DMS114 treated with DMSO at 0.1 percent for 48 hours (cell line): Measurements from ENCODE around the gene FBN3.
"Not testable (repeated sequence)": the region's sequence is repeated elsewhere in the genome, so short reads cannot be mapped to it uniquely, and the experiment has no call there.

Experiments used
- DNase-seq: peaks from one replicate; lab custom pipeline; 2025; ENCODE audit not compliant: unreplicated experiment; lab: John Stamatoyannopoulos, UW

FBN3 gene

GRCh38 chr19:8120636-8121480 is 28.5 kb downstream of the FBN3 start:
- no peak for DNase-seq

DNA sequence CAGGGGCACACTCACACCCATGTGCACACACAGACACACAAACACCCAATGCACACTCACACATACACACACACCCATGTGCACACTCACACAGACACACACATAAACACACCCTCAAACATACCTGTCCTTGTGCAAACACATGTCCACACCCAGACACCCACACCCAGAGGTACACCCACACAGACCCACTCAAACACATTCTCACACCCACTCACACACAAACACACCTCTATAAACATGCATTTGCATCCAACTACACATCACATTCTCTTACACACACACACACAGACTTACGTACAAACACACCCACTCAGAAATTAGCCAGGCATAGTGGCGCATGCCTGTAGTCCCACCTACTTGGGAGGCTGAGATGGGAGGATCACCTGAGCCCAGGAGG is 31.4 kb downstream of the FBN3 start:
- DNase-seq: no peak

DNA sequence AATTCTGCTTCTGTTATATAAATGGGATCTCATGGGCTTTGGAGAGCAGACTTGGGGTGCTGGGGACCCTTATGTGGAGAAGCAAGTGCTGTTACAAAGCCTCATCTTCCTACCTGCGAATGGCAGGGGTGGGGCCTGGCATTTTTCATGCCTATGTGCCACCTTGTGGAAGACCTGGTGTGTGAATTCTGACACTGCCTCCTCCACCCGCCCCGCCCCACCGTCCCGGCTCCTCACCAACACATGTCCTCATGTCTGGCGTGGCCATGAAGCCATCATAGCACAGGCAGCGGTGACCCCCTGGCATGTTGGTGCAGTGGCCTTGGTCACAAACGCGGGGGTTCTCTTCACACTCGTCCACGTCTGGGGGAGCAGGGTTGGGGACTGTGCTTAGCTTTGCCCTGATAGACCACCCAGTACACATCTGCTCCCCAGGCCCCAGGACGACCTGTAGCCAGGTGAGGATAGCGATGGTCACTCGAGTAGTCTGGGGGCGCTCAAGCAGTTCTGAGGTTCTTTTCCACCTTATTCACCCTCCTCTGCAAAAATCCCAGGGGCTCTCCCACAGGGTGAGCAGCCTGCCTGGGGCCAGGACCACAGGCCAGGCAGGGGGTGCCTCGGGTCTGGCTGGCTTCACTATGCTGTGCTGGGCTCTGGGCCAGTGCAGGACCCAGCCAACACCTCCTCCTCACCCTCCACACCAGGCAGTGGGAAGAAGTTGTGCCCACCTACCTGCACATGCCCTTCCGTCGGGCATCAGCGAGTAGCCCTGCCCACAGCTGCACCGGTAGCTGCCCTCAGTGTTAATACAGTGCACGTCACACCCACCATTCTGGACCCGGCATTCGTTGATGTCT is 32.7 kb downstream of the FBN3 start:
- DNase-seq: no peak

GRCh38 chr19:8115805-8116396 is 33.5 kb downstream of the FBN3 start:
- no peak for DNase-seq

- DNase-seq: no peak
These were observed 36.4 kb downstream of the FBN3 start for GRCh38 chr19:8113017-8113416.

DNA sequence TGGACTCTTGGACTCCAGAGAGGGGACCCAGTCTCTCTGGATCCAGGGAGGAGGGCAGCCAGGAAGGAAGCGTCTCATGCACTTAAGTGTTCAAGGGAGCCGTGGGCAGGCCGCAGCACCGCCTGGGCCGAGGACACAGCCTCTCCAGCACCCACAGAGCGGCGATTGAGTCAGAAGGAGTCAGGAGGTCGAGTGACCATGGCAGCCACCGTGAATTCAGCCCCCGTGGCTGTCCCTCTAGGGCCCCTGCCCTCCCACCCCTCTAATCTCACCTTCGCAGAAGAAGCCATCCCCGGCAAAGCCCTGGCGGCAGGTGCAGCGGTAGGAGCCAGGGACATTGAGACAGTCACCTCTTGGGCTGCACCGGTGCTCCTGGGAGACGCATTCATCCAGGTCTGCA is 38.0 kb downstream of the FBN3 start:
- no peak for DNase-seq

DNA sequence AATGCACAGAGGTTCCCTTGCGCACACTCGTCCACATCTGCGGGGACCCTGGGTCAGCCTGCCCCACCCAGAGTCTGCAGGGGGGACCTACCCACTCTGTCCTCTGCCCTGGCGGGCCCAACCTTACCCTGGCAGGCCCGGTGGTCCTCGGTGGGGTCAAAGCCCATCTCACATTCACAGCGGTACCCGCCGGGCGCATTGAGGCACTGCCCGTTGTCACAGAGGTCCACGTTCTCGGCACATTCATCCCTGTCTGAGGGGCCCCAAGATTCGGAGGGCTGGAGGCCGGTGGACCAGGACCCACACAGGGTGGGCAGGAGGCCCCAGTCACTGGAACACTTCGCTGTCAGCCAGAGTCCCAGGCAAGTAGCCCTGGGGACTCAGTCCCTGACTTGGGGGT is 38.5 kb downstream of the FBN3 start:
- DNase-seq: no peak

DNA sequence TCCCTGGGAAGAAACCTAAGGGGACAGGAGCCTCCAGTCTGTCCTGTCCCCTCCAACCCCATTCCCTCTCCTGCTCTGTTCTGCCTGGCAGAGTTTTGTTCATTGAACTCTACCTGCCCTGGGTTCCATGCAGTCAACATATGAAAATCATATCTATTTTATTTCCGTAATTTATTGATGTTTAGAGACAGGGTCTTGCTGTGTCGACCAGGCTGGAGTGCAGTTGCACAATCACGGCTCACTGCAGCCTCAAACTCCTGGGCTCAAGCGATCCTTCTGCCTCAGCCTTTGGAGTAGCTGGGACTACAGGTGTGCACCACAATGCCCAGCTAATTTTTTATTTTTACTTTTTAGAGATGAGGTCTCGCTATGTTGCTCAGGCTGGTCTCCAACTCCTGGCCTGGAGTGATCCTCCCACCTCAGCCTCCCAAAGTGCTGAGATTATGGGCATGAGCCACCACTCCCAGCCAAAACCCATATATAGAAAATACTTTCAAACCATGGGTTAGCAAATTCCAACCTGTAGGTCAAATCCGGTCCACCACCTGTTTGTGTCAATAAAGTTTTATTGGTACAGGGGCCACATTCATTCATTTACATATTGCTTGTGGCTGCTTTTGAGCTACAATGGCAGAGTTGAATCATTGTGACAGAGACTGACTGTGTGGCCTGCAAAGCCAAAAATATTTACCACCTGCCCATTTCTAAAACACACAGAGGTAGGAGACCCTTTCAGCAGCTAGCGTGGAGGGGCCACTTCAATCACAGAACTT is 39.3 kb downstream of the FBN3 start:
- no peak for DNase-seq

DNA sequence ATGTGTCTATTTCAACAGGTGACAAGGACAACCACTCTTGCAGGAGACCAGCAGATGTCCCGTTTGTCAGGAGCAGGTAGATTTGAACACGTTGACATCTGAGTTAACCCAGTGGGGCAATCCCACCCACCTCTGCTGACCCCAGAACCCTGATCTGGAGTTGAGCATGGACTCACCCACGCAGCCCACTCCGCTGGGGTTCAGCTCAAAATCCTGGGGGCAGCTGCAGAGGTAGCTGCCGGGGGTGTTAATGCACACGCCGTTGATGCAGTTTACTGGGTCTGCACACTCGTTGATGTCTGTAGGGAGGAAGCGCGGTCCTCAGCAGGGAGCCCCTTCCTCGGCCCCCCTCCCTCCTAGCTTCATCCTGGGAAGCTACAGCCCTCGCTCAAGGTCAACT is 39.9 kb downstream of the FBN3 start:
- no peak for DNase-seq

DNA sequence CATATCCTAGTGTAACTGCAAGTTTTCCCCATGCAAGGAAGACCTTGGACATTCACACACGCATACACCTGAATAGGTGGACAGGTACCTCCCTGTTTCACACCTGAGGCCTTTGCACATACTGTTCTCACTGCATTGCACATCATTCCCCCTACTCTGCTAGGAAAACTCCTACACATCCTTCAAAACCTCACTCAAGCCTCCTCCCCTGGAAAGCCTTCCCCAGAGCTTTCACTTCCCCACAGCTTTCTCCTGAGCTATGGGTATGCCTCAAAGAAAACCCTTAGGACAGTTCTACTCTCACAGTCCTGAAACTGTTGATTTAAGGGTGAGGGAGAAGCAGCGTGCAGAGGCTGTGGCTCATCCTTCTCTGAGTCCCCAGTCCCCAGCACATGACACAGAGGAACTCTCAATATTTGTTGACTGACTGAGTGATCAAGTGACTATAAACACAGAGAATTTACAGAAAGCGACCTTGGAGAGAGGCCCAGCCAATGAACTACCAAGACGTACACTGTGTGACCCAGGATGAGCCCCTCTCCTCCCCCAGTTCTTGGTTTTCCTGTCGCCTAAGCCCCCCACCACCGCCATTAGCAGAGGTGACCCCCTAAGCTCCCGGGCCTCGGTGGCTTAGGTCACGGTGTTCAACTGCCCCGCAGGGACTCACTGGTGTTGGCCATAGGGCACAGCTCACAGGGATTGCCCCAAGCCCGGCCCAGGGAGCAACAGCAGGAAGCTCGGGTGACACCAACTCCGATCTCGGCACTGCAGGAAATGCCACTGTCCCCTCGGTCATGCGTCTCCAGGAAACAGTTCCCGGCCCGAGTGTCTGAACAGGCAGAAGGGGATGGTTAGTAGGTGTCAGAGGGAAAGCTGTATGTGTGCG is 40.6 kb downstream of the FBN3 start:
- no peak for DNase-seq

- no peak for DNase-seq
These were observed 42.0 kb downstream of the FBN3 start for GRCh38 chr19:8107301-8107903.

- no peak for DNase-seq
These were observed 43.9 kb downstream of the FBN3 start for GRCh38 chr19:8105471-8105870.

DNA sequence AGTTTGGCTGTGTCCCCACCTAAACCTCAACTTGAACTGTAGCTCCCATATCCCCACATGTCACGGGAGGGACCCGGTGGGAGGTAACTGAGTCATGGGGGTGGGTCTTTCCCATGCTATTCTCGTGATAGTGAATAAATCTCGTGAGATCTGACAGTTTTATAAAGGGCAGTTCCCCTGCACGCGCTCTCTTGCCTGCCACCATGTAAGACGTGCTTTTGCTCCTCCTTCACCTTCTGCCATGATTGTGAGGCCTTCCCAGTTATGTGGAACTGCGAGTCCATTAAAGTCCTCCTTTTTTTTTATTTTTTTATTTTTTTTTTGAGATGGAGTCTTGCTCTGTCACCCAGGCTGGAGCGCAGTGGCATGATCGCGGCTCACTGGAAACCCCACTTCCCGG is 47.5 kb downstream of the FBN3 start:
- not testable (repeated sequence) for DNase-seq

DNA sequence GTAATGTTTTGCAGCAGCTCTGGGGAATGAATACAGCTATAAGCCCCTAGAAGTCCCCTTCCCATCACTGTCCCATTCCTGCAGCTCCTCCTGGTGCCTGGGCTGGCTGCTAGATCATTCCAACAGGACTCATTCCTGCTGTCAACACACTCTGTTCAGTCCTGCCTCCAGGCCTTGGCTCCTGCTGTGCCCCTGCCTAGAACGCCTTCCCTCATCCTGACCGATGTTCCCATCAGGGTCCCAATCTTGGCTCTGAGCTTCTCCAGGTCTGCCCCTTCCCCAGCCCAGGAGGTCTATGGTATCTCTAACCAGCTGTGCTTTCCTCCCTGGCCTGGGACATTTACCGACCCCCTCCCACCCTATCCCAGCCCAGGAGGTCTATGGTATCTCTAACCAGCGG is 48.1 kb downstream of the FBN3 start:
- DNase-seq: no peak

DNA sequence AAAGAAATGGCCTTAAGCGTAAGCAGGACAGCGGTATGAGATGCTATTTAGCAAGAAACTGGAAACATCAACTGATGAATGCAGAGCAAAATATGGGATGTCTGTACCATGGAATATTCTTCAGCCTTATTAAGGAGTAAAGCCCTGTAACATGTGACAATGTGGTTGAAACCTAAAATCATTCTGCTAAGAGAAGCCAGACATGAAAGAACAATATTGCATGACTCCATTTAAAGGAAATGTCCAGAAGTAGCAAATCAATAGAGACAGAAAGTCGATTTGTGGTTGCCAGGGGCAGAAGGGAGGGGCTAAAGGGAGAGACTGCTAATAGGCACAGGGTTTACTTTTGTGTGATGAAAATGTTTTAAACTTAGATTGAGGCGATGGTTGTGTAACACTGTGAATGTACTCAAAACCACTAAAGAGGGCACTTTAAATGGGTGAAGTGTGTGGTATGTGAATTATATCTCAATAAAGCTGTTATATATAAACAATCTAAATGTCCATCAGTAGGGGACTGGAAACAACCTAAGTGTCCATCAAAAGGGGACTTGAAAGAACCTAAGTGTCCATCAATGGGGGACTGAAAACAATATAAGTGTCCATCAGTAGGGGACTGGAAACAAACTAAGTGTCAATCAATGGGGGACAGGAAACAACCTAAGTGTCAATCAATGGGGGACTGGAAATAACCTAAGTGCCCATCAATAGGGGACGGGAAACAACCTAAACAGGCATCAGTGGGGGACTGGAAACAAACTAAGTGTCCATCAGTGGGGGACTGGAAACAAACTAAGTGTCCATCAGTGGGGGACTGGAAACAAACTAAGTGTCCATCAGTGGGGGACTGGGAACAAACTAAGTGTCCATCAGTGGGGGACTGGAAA is 51.5 kb downstream of the FBN3 start:
- no peak for DNase-seq

DNA sequence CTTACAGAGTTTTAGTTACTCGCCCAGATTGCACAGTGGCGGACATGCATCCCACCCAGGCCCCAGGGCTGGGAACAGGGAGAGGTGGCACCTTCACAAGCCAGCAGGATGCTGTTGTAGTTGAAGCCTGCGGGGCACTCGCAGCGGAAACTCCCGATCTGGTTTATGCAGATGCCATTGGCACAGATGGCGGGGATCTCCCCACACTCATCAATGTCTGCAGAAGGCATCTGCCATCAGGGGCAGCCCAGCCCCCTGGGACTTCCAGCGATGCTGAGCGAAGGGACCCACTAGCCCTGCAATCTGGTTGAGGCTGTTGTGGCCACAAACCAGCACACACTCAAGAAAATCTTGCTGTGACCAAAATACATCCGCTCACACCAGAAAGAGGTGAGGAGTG is 52.2 kb downstream of the FBN3 start:
- DNase-seq: no peak

GRCh38 chr19:8096071-8096470 is 53.3 kb downstream of the FBN3 start:
- DNase-seq: no peak

GRCh38 chr19:8095354-8095886 is 54.0 kb downstream of the FBN3 start:
- no peak for DNase-seq
